IMR-90 (cell line): ENCODE data around the gene GGACT. TPM values are rescaled to one million over a fixed set of nuclear protein-coding genes. Genes with fewer than 3 reads are reported as not detected.

Source experiments
- ATAC-seq: fragments of 200-7000 bp; cut with Tn5 transposase; 2 replicates; pipeline ENCODE4 v1.9.1; 2020; ENCODE audit warnings: low read depth, mild to moderate bottlenecking, moderate library complexity
- BruUV-seq: library from RNA; stranded (reverse); fragments of 400-500 nt; replicated peaks from 2 replicates; lab custom pipeline; 2021; lab: Mats Ljungman, UMichigan
- CTCF ChIA-PET: fragments of 300-600 bp; formaldehyde crosslinking; extraction: SDS; loops from one replicate; lab custom pipeline; 2021; ENCODE audit warnings: antibody characterized with exemption; lab: Yijun Ruan, JAX
- POLR2A ChIA-PET: fragments of 300-600 bp; sonication (Branson Sonifier 250); formaldehyde crosslinking; loops from one replicate; lab custom pipeline; 2022; ENCODE audit warnings: antibody characterized with exemption; ENCODE audit not compliant: unreplicated experiment; lab: Charles Lee
- DNase-seq: peaks from one replicate; pipeline ENCODE4 v3.0.0; 2013
- H2AFZ ChIP-seq: replicated peaks from 2 replicates; pipeline ENCODE3; 2013; ENCODE audit warnings: low read length, mild to moderate bottlenecking; ENCODE audit not compliant: poor library complexity
- H2AK5ac ChIP-seq: 2 replicates; pipeline ENCODE4 v1.6.1; 2013; ENCODE audit warnings: low read depth, low read length, inconsistent platforms
- H2AK9ac ChIP-seq: replicated peaks from 2 replicates; pipeline ENCODE3; 2013; ENCODE audit warnings: mild to moderate bottlenecking, low read depth, low read length, moderate library complexity; ENCODE audit not compliant: poor library complexity
- H2BK120ac ChIP-seq: 2 replicates; pipeline ENCODE4 v1.6.1; 2013; ENCODE audit warnings: low read depth, low read length, inconsistent platforms
- H2BK15ac ChIP-seq: 3 replicates; pipeline ENCODE4 v1.6.1; 2013; ENCODE audit warnings: low read depth, low read length, inconsistent platforms
- H2BK20ac ChIP-seq: 2 replicates; pipeline ENCODE4 v1.6.1; 2013; ENCODE audit warnings: low read depth, mild to moderate bottlenecking, inconsistent platforms, low read length, moderate library complexity
- H2BK5ac ChIP-seq: 2 replicates; pipeline ENCODE4 v1.6.1; 2013; ENCODE audit warnings: mild to moderate bottlenecking, low read depth, low read length, inconsistent platforms; ENCODE audit not compliant: poor library complexity, severe bottlenecking
- H3K14ac ChIP-seq: replicated peaks from 2 replicates; pipeline ENCODE4 v1.6.1; 2013; ENCODE audit warnings: low read depth, low read length, inconsistent platforms
- H3K18ac ChIP-seq: 2 replicates; pipeline ENCODE4 v1.6.1; 2013; ENCODE audit warnings: low read depth, low read length, control low read depth
- H3K23ac ChIP-seq: 2 replicates; pipeline ENCODE4 v1.6.1; 2013; ENCODE audit warnings: low read depth, low read length, inconsistent platforms
- H3K27ac ChIP-seq: 2 replicates; pipeline ENCODE4 v1.5.1; 2013; ENCODE audit warnings: mild to moderate bottlenecking, control low read depth, low read length; ENCODE audit not compliant: insufficient read depth
- H3K27me3 ChIP-seq: 2 replicates; pipeline ENCODE4 v1.6.1; 2013; ENCODE audit warnings: low read length; ENCODE audit not compliant: control insufficient read depth, insufficient read depth
- H3K36me3 ChIP-seq: 2 replicates; pipeline ENCODE4 v1.6.1; 2013; ENCODE audit warnings: low read length, mixed read lengths; ENCODE audit not compliant: control insufficient read depth, insufficient read depth
- H3K4ac ChIP-seq: 2 replicates; pipeline ENCODE4 v1.6.1; 2013; ENCODE audit warnings: low read depth, low read length, inconsistent platforms
- H3K4me1 ChIP-seq: 2 replicates; pipeline ENCODE4 v1.6.1; 2013; ENCODE audit warnings: low read length, mixed read lengths; ENCODE audit not compliant: control insufficient read depth, insufficient read depth
- H3K4me2 ChIP-seq: 2 replicates; pipeline ENCODE4 v1.6.1; 2013; ENCODE audit warnings: low read depth, mild to moderate bottlenecking, control low read depth, low read length, moderate library complexity
- H3K4me3 ChIP-seq: 2 replicates; pipeline ENCODE4 v1.5.1; 2013; ENCODE audit warnings: low read depth, mild to moderate bottlenecking, control low read depth, low read length, moderate library complexity; ENCODE audit not compliant: insufficient read depth
- H3K56ac ChIP-seq: 2 replicates; pipeline ENCODE4 v1.6.1; 2013; ENCODE audit warnings: low read length, inconsistent platforms; ENCODE audit not compliant: insufficient read depth; ENCODE audit errors: extremely low read depth
- H3K79me1 ChIP-seq, 2 experiments: 2 replicates each; pipeline ENCODE4 v1.6.1; 2013; ENCODE audit warnings: low read length in 2 of 2, inconsistent platforms in 1 of 2, low read depth in 1 of 2
- H3K9ac ChIP-seq: 2 replicates; pipeline ENCODE4 v1.6.1; 2013; ENCODE audit warnings: low read depth, low read length, control low read depth
- H3K9me1 ChIP-seq: 2 replicates; pipeline ENCODE4 v1.6.1; 2013; ENCODE audit warnings: low read length, inconsistent platforms; ENCODE audit not compliant: insufficient read depth
- H3K9me3 ChIP-seq: 2 replicates; pipeline ENCODE4 v1.6.1; 2013; ENCODE audit warnings: low read length; ENCODE audit not compliant: control insufficient read depth, insufficient read depth
- H4K20me1 ChIP-seq: 2 replicates; pipeline ENCODE4 v1.6.1; 2013; ENCODE audit warnings: low read length, inconsistent platforms; ENCODE audit not compliant: insufficient read depth
- H4K5ac ChIP-seq: 2 replicates; pipeline ENCODE4 v1.6.1; 2013; ENCODE audit warnings: mild to moderate bottlenecking, low read depth, low read length, control low read depth
- H4K8ac ChIP-seq, 2 experiments: 2 replicates each; pipeline ENCODE4 v1.6.1; 2013; ENCODE audit warnings: low read depth in 2 of 2, low read length in 2 of 2, control low read depth in 1 of 2, inconsistent platforms in 1 of 2
- H4K91ac ChIP-seq: 2 replicates; pipeline ENCODE4 v1.6.1; 2013; ENCODE audit warnings: low read depth, low read length, inconsistent platforms; ENCODE audit not compliant: insufficient read depth
- CEBPB ChIP-seq: IDR thresholded peaks from 2 replicates; pipeline ENCODE4 v1.6.1; 2012; ENCODE audit warnings: low read depth, low read length, improper control_type of control experiment
- FOS ChIP-seq: fragments of 150-350 bp; IDR thresholded peaks from 2 replicates; pipeline ENCODE4 v1.6.1; 2016; ENCODE audit warnings: low read depth, low read length
- MAFK ChIP-seq: IDR thresholded peaks from 2 replicates; pipeline ENCODE4 v1.6.1; 2012; ENCODE audit warnings: low read depth, low read length, improper control_type of control experiment
- MAZ ChIP-seq: IDR thresholded peaks from 2 replicates; pipeline ENCODE4 v1.6.1; 2012; ENCODE audit warnings: low read depth, mild to moderate bottlenecking, low read length, improper control_type of control experiment, moderate library complexity, borderline replicate concordance
- POLR2A ChIP-seq: IDR thresholded peaks from 2 replicates; pipeline ENCODE4 v1.6.1; 2012; ENCODE audit warnings: mild to moderate bottlenecking, low read depth, low read length
- SMC3 ChIP-seq: fragments of 150-350 bp; IDR thresholded peaks from 2 replicates; pipeline ENCODE4 v1.6.1; 2016; ENCODE audit warnings: low read depth, mild to moderate bottlenecking, antibody characterized with exemption, low read length, moderate library complexity
- WGBS, 2 experiments: methylation state at CpG; one replicate each; pipeline versions ENCODE4 v1.1.5 to v1.1.7; 2013; ENCODE audit warnings: missing lambda C conversion rate in 2 of 2; ENCODE audit not compliant: insufficient read length in 1 of 2; ENCODE audit errors: extremely low coverage in 2 of 2; 5-methylcytosine and 5-hydroxymethylcytosine counted together
- dilution Hi-C: fragments of 300-500 bp; cut with HindIII; formaldehyde crosslinking; loops from one replicate; pipeline ENCODE4 v1.14.3; 2018; ENCODE audit warnings: low sequenced_read_pairs; ENCODE audit not compliant: unreplicated experiment
- in situ Hi-C: fragments of 300-500 bp; cut with MboI; formaldehyde crosslinking; loops from 3 replicates; pipeline ENCODE4 v1.14.3; 2019; ENCODE audit warnings: low sequenced_read_pairs, inconsistent platforms, mixed read lengths
- intact Hi-C: fragments of 100-400 bp; cut with micrococcal nuclease; formaldehyde crosslinking; loops from 2 replicates; pipeline ENCODE4 v1.10.0; 2022
- polyA plus RNA-seq, 3 experiments: library from polyadenylated mRNA; depleted of rRNA; stranded (reverse); fragments of >200 nt; gene quantifications; 2 replicates each; pipeline ENCODE4 v1.2.3, GENCODE V29; 2012; ENCODE audit warnings: low replicate concordance in 1 of 3
- total RNA-seq: library from RNA; depleted of rRNA; stranded (reverse); fragments of >200 nt; gene quantifications from 2 replicates; pipeline ENCODE4 v1.2.3, GENCODE V29; 2012
- TF ChIP-seq, protein P1 (sequence below): fragments of 150-350 bp; IDR thresholded peaks from 2 replicates; pipeline ENCODE4 v1.6.1; 2017; ENCODE audit warnings: mild to moderate bottlenecking, antibody characterized with exemption, low read length, low read depth
- TF ChIP-seq, protein P2 (sequence below): conservative IDR thresholded peaks from 2 replicates; pipeline ENCODE4 v1.5.1; 2012; ENCODE audit warnings: mild to moderate bottlenecking, low read depth, low read length, improper control_type of control experiment

Gene GGACT
- total and polyA plus RNA-seq, 2 of the 4 experiments (the other 2 are of a cell fraction): 2.0 to 2.6 TPM

DNA sequence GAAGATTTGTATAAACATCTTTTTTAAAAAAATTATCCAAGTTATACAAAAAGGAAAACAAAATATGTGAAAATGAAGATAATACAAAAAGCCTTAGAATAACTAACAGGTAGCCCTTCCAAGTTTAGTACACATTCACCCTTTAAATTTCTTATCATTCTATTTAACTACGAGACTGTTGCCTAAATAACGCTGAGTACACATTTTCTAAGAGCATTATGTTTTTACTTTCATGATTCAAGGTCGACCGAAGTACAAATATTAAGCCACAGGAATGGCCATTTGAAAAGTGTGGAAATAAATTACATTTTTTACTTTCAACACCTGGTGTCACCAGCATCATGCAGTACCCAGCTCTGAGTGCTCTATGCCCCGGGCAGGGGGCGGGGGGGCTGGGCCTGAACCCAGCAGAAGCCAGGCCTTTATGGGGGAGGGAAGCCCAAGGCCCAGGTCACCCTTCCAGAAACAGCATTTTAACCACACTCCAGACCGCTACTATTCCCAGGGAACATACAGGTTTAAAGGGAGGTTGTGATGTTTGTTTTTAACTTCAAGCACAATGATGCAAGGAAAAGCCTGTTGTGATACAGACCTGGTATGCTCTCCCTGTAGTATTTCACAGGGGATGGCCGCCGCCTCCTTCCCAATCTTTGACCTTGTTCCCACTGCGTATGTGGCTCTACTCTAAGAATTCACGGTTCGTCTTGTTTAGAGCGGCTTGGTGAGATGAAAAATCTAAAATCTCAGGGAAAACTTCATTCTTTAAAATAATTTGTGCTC, 24.0 kb downstream of the GGACT start:
- Histone ChIP-seq H3K27ac (no peak overlapping the region), H2AFZ (no peak overlapping the region), H4K5ac (no peak overlapping the region), H3K56ac (no peak overlapping the region), H3K79me1 (no peaks in the 10 kb centered on the region), H3K9me1 (no peaks in the 10 kb centered on the region), H3K4me1 (peaks cover 4% of the 10 kb centered on the region; the same call in 1 of the 2 replicates), H2AK5ac (no peak overlapping the region), H3K36me3 (no peaks in the 10 kb centered on the region), H4K91ac (no peak overlapping the region), H3K4me3 (no peak overlapping the region), H2BK15ac (no peak overlapping the region), H3K9me3 (no peaks in the 10 kb centered on the region), H3K27me3 (no peaks in the 10 kb centered on the region; the same call in 1 of the 2 replicates), H2BK120ac (no peak overlapping the region), H4K20me1 (no peaks in the 10 kb centered on the region), H3K23ac (no peak overlapping the region), H2BK20ac (no peak overlapping the region), H3K4ac (no peak overlapping the region), H3K9ac (no peak overlapping the region), H2BK5ac (no peak overlapping the region), H3K18ac (no peak overlapping the region), H2AK9ac (no peak overlapping the region), H4K8ac (no peak overlapping the region), H3K14ac (no peak overlapping the region), H3K4me2 (no peak overlapping the region)
- BruUV-seq: no TSS peak
- DNase-seq (no peak), ATAC-seq (no peak)
- TF ChIP-seq CEBPB: no peak
- no peak for TF ChIP-seq POLR2A
- no peak for TF ChIP-seq MAZ
- TF ChIP-seq, protein P1, sequence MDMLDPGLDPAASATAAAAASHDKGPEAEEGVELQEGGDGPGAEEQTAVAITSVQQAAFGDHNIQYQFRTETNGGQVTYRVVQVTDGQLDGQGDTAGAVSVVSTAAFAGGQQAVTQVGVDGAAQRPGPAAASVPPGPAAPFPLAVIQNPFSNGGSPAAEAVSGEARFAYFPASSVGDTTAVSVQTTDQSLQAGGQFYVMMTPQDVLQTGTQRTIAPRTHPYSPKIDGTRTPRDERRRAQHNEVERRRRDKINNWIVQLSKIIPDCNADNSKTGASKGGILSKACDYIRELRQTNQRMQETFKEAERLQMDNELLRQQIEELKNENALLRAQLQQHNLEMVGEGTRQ: no peak
- peak; percentile 81 for TF ChIP-seq MAFK
- no peak for TF ChIP-seq FOS
- TF ChIP-seq, protein P2, sequence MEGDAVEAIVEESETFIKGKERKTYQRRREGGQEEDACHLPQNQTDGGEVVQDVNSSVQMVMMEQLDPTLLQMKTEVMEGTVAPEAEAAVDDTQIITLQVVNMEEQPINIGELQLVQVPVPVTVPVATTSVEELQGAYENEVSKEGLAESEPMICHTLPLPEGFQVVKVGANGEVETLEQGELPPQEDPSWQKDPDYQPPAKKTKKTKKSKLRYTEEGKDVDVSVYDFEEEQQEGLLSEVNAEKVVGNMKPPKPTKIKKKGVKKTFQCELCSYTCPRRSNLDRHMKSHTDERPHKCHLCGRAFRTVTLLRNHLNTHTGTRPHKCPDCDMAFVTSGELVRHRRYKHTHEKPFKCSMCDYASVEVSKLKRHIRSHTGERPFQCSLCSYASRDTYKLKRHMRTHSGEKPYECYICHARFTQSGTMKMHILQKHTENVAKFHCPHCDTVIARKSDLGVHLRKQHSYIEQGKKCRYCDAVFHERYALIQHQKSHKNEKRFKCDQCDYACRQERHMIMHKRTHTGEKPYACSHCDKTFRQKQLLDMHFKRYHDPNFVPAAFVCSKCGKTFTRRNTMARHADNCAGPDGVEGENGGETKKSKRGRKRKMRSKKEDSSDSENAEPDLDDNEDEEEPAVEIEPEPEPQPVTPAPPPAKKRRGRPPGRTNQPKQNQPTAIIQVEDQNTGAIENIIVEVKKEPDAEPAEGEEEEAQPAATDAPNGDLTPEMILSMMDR: no peak
- TF ChIP-seq SMC3: no peak
- intact Hi-C loops: no loop called here
- ChIA-PET CTCF (interaction anchor here (1.2 kb wide), 1 partner anchor 9 kb away, joined by 3 read pairs; no protein-coding TSS in a partner anchor), POLR2A (no interaction called here)
- 100% methylated on average over 2 of the region's 13 CpGs; no CpG with 5 or more reads in 1 of the 2 experiments for WGBS, 2 experiments
- dilution Hi-C loops: no loop called here
- in situ Hi-C loops: no loop called here
